Heart right ventricle (tissue), 16 donors: ENCODE measurements around the gene CPT2. TPM values are rescaled to one million over a fixed set of nuclear protein-coding genes. Genes with fewer than 3 reads are reported as not detected.

Experiments used
- ATAC-seq, 8 donors: fragments of 200-7000 bp; cut with Tn5 transposase; one replicate each; pipeline ENCODE4 v1.9.1; 2020; ENCODE audit warnings: mild to moderate bottlenecking in 8 of 8, moderate library complexity in 8 of 8, moderate number of reproducible peaks in 1 of 8
- DNase-seq, 2 donors: peaks; one replicate each; pipeline ENCODE4 v3.0.0-alpha.2; 2020
- H3K27ac ChIP-seq, 10 donors: fragments of 200-600 bp; sonication (generic) in 2 of 10; one replicate each; pipeline versions ENCODE4 v1.5.0 to v1.8.0; 2020 to 2022; ENCODE audit warnings: mild to moderate bottlenecking in 3 of 10
- H3K27me3 ChIP-seq, 7 donors: fragments of 200-600 bp; one replicate each; pipeline ENCODE4 v1.8.0; 2021 to 2022; ENCODE audit warnings: mild to moderate bottlenecking in 2 of 7
- H3K36me3 ChIP-seq, 9 donors: fragments of 200-600 bp; sonication (generic) in 1 of 9; one replicate each; pipeline versions ENCODE4 v1.5.0 to v1.8.0; 2020 to 2022; ENCODE audit warnings: mild to moderate bottlenecking in 2 of 9
- H3K4me1 ChIP-seq, 9 donors: fragments of 200-600 bp; sonication (generic) in 1 of 9; one replicate each; pipeline versions ENCODE4 v1.5.0 to v1.8.0; 2020 to 2022; ENCODE audit warnings: mild to moderate bottlenecking in 4 of 9
- H3K4me3 ChIP-seq, 10 donors: fragments of 200-600 bp; sonication (generic) in 2 of 10; one replicate each; pipeline versions ENCODE4 v1.5.0 to v1.8.0; 2020 to 2022; ENCODE audit warnings: mild to moderate bottlenecking in 7 of 10, moderate library complexity in 2 of 10
- H3K9me3 ChIP-seq, 11 donors: fragments of 200-600 bp in 10 of 11; sonication (generic) in 2 of 11; one replicate each; pipeline versions ENCODE4 v1.5.0 to v1.8.0; 2013 to 2022; ENCODE audit warnings: mild to moderate bottlenecking in 2 of 11, control low read depth in 1 of 11, moderate library complexity in 1 of 11
- WGBS, 2 donors: extraction: QIAGEN DNeasy Blood & Tissue Kit; methylation state at CpG; one replicate each; pipeline ENCODE4 v1.1.7; 2013; ENCODE audit warnings: inconsistent platforms in 1 of 2; 5-methylcytosine and 5-hydroxymethylcytosine counted together
- intact Hi-C, 10 donors: fragments of 100-400 bp; cut with DNase I; formaldehyde crosslinking; loops; one replicate each; pipeline versions ENCODE4 v1.11.1 to v1.14.2; 2022
- polyA plus RNA-seq, 2 donors: library from polyadenylated mRNA; stranded (reverse); fragments of 200-250 nt; gene quantifications; one replicate each; pipeline ENCODE4 v1.2.3, GENCODE V29; 2013
- total RNA-seq, 10 donors: library from RNA; stranded (reverse); fragmentation: NEBNext Ultra II Directional in 3 of 10; extraction: Animal tissue kit (Norgen Biotek cat#: 25700) in 3 of 10; gene quantifications; one replicate each; pipeline versions ENCODE4 v1.2.1 to v1.2.4, GENCODE V29; 2021 to 2023
- TF ChIP-seq, protein P1 (sequence below), 9 donors: fragments of 200-600 bp; sonication (generic) in 2 of 9; IDR thresholded peaks; one replicate each; pipeline versions ENCODE4 v1.5.0 to v1.8.0; 2021 to 2022; ENCODE audit warnings: antibody characterized with exemption in 9 of 9, mild to moderate bottlenecking in 5 of 9, moderate library complexity in 1 of 9
- donor health status: Arrhythmogenic right ventricular cardiomyopathy.
- donor health status: ischemic (EF 13 %, LVEDD 7.1; RV severe dilation, severe dysfunction).
- donor health status: healthy with polysubstance abuse.
- donor health status: DM: no; HTN: yes; CAD: no.
- donor health status: DM: no; HTN: no; CAD: no.
- donor health status: ischemic (EF 25% LVEDD 6.9; RV normal size, moderate dysfunction).
- donor health status: ischemic (EF 25% LVEDD 5.7; RV mildly dilated, moderate dysfunction).
- donor health status: healthy.
- donor health status: DM: yes; HTN: yes; CAD: no.
- donor health status: Ischemic cardiomyopathy.
- donor health status: ischemic (EF 35%, LVEDD 5.7; RV mildly dilated, moderate dysfunction).
- donor health status: nonischemic (EF 11% LVEDD 7.7; RV severe dilation, severe dysfunction).
- donor health status: DM: yes; HTN: yes; CAD: no.
- donor health status: PGD.
- donor health status: ischemic (EF 29% LVEDD 5.4; RV normal size, mild dysfunction).
- donor health status: nonischemic (EF 23%, LVEDD 6.1; RV moderate dilation, normal function).

CPT2 gene
- total and polyA plus RNA-seq, 12 donors: 10.3 to 48.7 (median 36.8) TPM

DNA sequence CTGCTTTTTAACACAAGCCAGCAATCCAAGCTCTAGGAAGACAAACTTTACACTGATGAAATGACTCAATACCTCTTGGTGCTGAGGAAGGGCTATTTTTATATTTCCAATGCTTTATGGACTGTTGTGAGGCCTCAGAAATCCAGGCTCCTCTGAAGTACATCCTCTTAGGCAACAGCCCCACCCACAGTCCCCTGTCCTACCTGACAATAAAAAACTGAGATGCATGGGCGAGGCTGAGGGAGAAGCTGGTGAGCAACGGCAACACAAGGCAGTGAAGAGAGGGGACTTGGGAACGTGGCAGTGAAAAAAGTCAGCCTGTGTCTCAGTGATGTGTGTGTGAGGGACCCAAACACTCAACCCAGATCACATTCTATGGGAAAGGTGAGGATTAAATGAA, 10.1 kb upstream of the CPT2 start:
- Histone ChIP-seq H3K36me3 (no peaks in the 10 kb centered on the region), H3K4me3 (no peak overlapping the region), H3K4me1 (peaks cover 0 to 19% (median 4%) of the 10 kb centered on the region in 9 donors), H3K27me3 (peaks cover 0 to 2% (median 0%) of the 10 kb centered on the region in 7 donors), H3K9me3 (peaks cover 0 to 4% (median 0%) of the 10 kb centered on the region in 11 donors), H3K27ac (no peak overlapping the region)
- ATAC-seq (no peak), DNase-seq (no peak)
- WGBS, 2 donors: 77 to 80% methylated on average over 3 of the region's 3 CpGs
- TF ChIP-seq, protein P1, sequence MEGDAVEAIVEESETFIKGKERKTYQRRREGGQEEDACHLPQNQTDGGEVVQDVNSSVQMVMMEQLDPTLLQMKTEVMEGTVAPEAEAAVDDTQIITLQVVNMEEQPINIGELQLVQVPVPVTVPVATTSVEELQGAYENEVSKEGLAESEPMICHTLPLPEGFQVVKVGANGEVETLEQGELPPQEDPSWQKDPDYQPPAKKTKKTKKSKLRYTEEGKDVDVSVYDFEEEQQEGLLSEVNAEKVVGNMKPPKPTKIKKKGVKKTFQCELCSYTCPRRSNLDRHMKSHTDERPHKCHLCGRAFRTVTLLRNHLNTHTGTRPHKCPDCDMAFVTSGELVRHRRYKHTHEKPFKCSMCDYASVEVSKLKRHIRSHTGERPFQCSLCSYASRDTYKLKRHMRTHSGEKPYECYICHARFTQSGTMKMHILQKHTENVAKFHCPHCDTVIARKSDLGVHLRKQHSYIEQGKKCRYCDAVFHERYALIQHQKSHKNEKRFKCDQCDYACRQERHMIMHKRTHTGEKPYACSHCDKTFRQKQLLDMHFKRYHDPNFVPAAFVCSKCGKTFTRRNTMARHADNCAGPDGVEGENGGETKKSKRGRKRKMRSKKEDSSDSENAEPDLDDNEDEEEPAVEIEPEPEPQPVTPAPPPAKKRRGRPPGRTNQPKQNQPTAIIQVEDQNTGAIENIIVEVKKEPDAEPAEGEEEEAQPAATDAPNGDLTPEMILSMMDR (IDR thresholded peaks at IDR 0.05): no peak
- intact Hi-C loops: loop anchor here in 7 of 10 donors (10.0 kb wide), 7 partner anchors 122 to 492 kb away; partner anchors contain the start of genes COA7 (in 3 of the 7), ECHDC2 (in 2 of the 7), SCP2 (in 2 of the 7) and PODN (in 1 of the 7)

GRCh38 chr1:53187401-53187800, 9.2 kb upstream of the CPT2 start:
- peaks cover 0 to 13% (median 0%) of the 10 kb centered on the region in 9 donors for H3K4me1 ChIP-seq

GRCh38 chr1:53188099-53188498, 8.5 kb upstream of the CPT2 start:
- Histone ChIP-seq H3K4me3 (no peak overlapping the region), H3K27me3 (peaks cover 0 to 2% (median 0%) of the 10 kb centered on the region in 7 donors), H3K36me3 (no peaks in the 10 kb centered on the region), H3K27ac (no peak overlapping the region), H3K4me1 (peaks cover 0 to 7% (median 0%) of the 10 kb centered on the region in 9 donors), H3K9me3 (peaks cover 0 to 4% (median 0%) of the 10 kb centered on the region in 11 donors)
- TF ChIP-seq, protein P1 (IDR thresholded peaks at IDR 0.05): no peak
- intact Hi-C loops: loop anchor here in 7 of 10 donors (10.0 kb wide), 7 partner anchors 123 to 493 kb away; partner anchors contain the start of genes COA7 (in 3 of the 7), ECHDC2 (in 2 of the 7), SCP2 (in 2 of the 7) and PODN (in 1 of the 7)
- WGBS, 2 donors: 87 to 88% methylated on average over 4 of the region's 4 CpGs
- DNase-seq (no peak), ATAC-seq (no peak)

More at GRCh38 chr1:53187401-53187800, 9.2 kb upstream of the CPT2 start:
- H3K36me3 ChIP-seq: no peaks in the 10 kb centered on the region
- intact Hi-C loops: loop anchor here in 7 of 10 donors (10.0 kb wide), 7 partner anchors 123 to 493 kb away; partner anchors contain the start of genes COA7 (in 3 of the 7), ECHDC2 (in 2 of the 7), SCP2 (in 2 of the 7) and PODN (in 1 of the 7)
- H3K27me3 ChIP-seq: peaks cover 0 to 2% (median 0%) of the 10 kb centered on the region in 7 donors
- DNase-seq (no peak), ATAC-seq (no peak)
- TF ChIP-seq, protein P1 (IDR thresholded peaks at IDR 0.05): no peak
- WGBS, 2 donors: 84 to 90% methylated on average over 1 of the region's 1 CpG
- peaks cover 0 to 4% (median 0%) of the 10 kb centered on the region in 11 donors for H3K9me3 ChIP-seq
- H3K27ac ChIP-seq: no peak overlapping the region
- H3K4me3 ChIP-seq: no peak overlapping the region

GRCh38 chr1:53189061-53189460, 7.6 kb upstream of the CPT2 start:
- ATAC-seq (no peak), DNase-seq (no peak)
- 54 to 59% methylated on average over 5 of the region's 5 CpGs for WGBS, 2 donors
- intact Hi-C loops: loop anchor here in 7 of 10 donors (10.0 kb wide), 7 partner anchors 124 to 494 kb away; partner anchors contain the start of genes COA7 (in 3 of the 7), ECHDC2 (in 2 of the 7), SCP2 (in 2 of the 7) and PODN (in 1 of the 7)
- Histone ChIP-seq H3K4me1 (peaks cover 0 to 5% (median 0%) of the 10 kb centered on the region in 9 donors), H3K36me3 (no peaks in the 10 kb centered on the region), H3K27me3 (peaks cover 0 to 2% (median 0%) of the 10 kb centered on the region in 7 donors), H3K9me3 (peaks cover 0 to 4% (median 0%) of the 10 kb centered on the region in 11 donors), H3K4me3 (no peak overlapping the region), H3K27ac (no peak overlapping the region)
- TF ChIP-seq, protein P1 (IDR thresholded peaks at IDR 0.05): no peak
